ENCODE data around the gene SAA2.
"Not testable (repeated sequence)": the region's sequence is repeated elsewhere in the genome, so short reads cannot be mapped to it uniquely, and the experiment has no call there.

SAA2 gene

GRCh38 chr11:18248561-18248960, at the start of gene SAA2:
Gene SAA2 (minus strand): TSS chr11:18248668. CDS start chr11:18248011, 657 bp downstream.
- FAIRE-seq (no peak), DNase-seq (ENCODE audit: low spot score) (no peak)

GRCh38 chr11:18295316-18295715, 46.8 kb upstream of the SAA2 start:
- DNase-seq (ENCODE audit: low spot score) (no peak), FAIRE-seq (no peak)

- DNase-seq (ENCODE audit: low spot score) (no peak), FAIRE-seq (no peak)
These were observed 46.4 kb upstream of the SAA2 start for GRCh38 chr11:18294862-18295261.

GRCh38 chr11:18288911-18289310, 40.4 kb upstream of the SAA2 start:
- no peak for FAIRE-seq
- DNase-seq (ENCODE audit: low spot score): no peak

- FAIRE-seq: no peak
- no peak for DNase-seq (ENCODE audit: low spot score)
These were observed 37.4 kb upstream of the SAA2 start for GRCh38 chr11:18285841-18286240.

GRCh38 chr11:18282626-18283025, 34.2 kb upstream of the SAA2 start:
- no peak for FAIRE-seq

GRCh38 chr11:18280438-18281045, 32.1 kb upstream of the SAA2 start:
- no peak for DNase-seq (ENCODE audit: low spot score)
- FAIRE-seq: no peak

More at GRCh38 chr11:18282626-18283025, 34.2 kb upstream of the SAA2 start:
- no peak for DNase-seq (ENCODE audit: low spot score)

- DNase-seq (ENCODE audit: low spot score): no peak
- no peak for FAIRE-seq
These were observed 29.2 kb upstream of the SAA2 start for GRCh38 chr11:18277565-18278271.

GRCh38 chr11:18271206-18271605, 22.7 kb upstream of the SAA2 start:
- FAIRE-seq (no peak), DNase-seq (ENCODE audit: low spot score) (no peak)

GRCh38 chr11:18270102-18270501, 21.6 kb upstream of the SAA2 start:
- no peak for FAIRE-seq

GRCh38 chr11:18269252-18269651, 20.8 kb upstream of the SAA2 start:
- not testable (repeated sequence) for FAIRE-seq; DNase-seq (ENCODE audit: low spot score)

More at GRCh38 chr11:18270102-18270501, 21.6 kb upstream of the SAA2 start:
- no peak for DNase-seq (ENCODE audit: low spot score)

GRCh38 chr11:18267335-18268133, 19.1 kb upstream of the SAA2 start:
- not testable (repeated sequence) for DNase-seq (ENCODE audit: low spot score); FAIRE-seq

- DNase-seq (ENCODE audit: low spot score): no peak
- no peak for FAIRE-seq
These were observed 17.5 kb upstream of the SAA2 start, which contains the start of gene SAA1 for GRCh38 chr11:18265949-18266348. Gene SAA1 (plus strand): TSS chr11:18266264. CDS start chr11:18266888, 624 bp downstream.

- no peak for FAIRE-seq
- DNase-seq (ENCODE audit: low spot score): no peak
These were observed 16.4 kb upstream of the SAA2 start for GRCh38 chr11:18264677-18265555.

GRCh38 chr11:18264035-18264434, 15.6 kb upstream of the SAA2 start:
- no peak for FAIRE-seq
- DNase-seq (ENCODE audit: low spot score): no peak

GRCh38 chr11:18262681-18263350, 14.3 kb upstream of the SAA2 start:
- not testable (repeated sequence) for DNase-seq (ENCODE audit: low spot score); FAIRE-seq

GRCh38 chr11:18261721-18262120, 13.3 kb upstream of the SAA2 start:
- no peak for DNase-seq (ENCODE audit: low spot score)

GRCh38 chr11:18259259-18259658, 10.8 kb upstream of the SAA2 start:
- no peak for DNase-seq (ENCODE audit: low spot score)
- FAIRE-seq: no peak

More at GRCh38 chr11:18261721-18262120, 13.3 kb upstream of the SAA2 start:
- FAIRE-seq: no peak

GRCh38 chr11:18254781-18255361, 6.4 kb upstream of the SAA2 start:
- FAIRE-seq: no peak
- no peak for DNase-seq (ENCODE audit: low spot score)

GRCh38 chr11:18253778-18254338, 5.4 kb upstream of the SAA2 start:
- FAIRE-seq (peak; percentile 40), DNase-seq (ENCODE audit: low spot score) (no peak)
